PC-3 (cell line): ENCODE measurements around the gene PIGW.

Experiments
- EZH2phosphoT487 ChIP-seq: fragments of 300-600 bp; sonication (generic); IDR thresholded peaks from 2 replicates; pipeline ENCODE4 v1.6.1; 2018; ENCODE audit warnings: mild to moderate bottlenecking, antibody characterized with exemption, low read length, borderline replicate concordance
- TF ChIP-seq, protein P1 (sequence below): fragments of 300-600 bp; sonication (generic); conservative IDR thresholded peaks from 2 replicates; pipeline ENCODE4 v1.5.1; 2017; ENCODE audit warnings: antibody characterized with exemption, low read depth, mild to moderate bottlenecking, low read length

DNA sequence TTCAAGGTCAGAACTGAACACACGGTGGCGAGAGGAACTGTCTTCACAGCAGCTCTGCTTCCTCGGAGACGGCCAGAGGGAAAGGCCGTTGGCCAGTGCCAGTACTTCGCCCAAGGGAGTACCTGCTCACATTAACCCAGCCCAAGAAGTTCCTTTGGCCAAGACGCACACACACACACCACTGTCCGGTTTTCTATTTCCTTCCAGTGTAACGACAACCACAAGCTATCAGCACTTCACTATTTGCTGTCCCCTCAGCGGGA is 9.2 kb downstream of the PIGW start:
- no peak for TF ChIP-seq EZH2phosphoT487
- TF ChIP-seq, protein P1, sequence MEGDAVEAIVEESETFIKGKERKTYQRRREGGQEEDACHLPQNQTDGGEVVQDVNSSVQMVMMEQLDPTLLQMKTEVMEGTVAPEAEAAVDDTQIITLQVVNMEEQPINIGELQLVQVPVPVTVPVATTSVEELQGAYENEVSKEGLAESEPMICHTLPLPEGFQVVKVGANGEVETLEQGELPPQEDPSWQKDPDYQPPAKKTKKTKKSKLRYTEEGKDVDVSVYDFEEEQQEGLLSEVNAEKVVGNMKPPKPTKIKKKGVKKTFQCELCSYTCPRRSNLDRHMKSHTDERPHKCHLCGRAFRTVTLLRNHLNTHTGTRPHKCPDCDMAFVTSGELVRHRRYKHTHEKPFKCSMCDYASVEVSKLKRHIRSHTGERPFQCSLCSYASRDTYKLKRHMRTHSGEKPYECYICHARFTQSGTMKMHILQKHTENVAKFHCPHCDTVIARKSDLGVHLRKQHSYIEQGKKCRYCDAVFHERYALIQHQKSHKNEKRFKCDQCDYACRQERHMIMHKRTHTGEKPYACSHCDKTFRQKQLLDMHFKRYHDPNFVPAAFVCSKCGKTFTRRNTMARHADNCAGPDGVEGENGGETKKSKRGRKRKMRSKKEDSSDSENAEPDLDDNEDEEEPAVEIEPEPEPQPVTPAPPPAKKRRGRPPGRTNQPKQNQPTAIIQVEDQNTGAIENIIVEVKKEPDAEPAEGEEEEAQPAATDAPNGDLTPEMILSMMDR = no peak
